Measurements from ENCODE around the gene TP53AIP1. TPM values are rescaled to one million over a fixed set of nuclear protein-coding genes. Genes with fewer than 3 reads are reported as not detected.

The TP53AIP1 gene
- polyA plus RNA-seq, 2 of the 4 experiments (the other 2 are of a cell fraction) = 0.03 to 0.08 TPM

GRCh38 chr11:128886406-128887124 is 56.1 kb downstream of the TP53AIP1 start:
- H3K4me2 ChIP-seq = no peak overlapping the region
- TF ChIP-seq CEBPB (IDR thresholded peaks at IDR 0.05) (no peak), E2F6 (IDR thresholded peaks at IDR 0.05; ENCODE audit: borderline replicate concordance, low read depth) (no peak), BCL3 (IDR thresholded peaks at IDR 0.05) (no peak), RAD21 (conservative IDR thresholded peaks at IDR 0.05 in 1 of 2, IDR thresholded peaks at IDR 0.05 in 1 of 2) (peak in 1 of 2 experiments; percentile 35; a peak in 2 of 5 replicates)
- 21% methylated on average over 5 of the region's 5 CpGs for WGBS (ENCODE audit: missing lambda C conversion rate)
- H3K27ac ChIP-seq = no peak overlapping the region
- DNase-seq (ENCODE audit: low read depth in 1 of 2, low spot score in 1 of 2) (peak in 1 of 2 experiments; percentile 24), FAIRE-seq (no peak), ATAC-seq (peak; percentile 45 to 65; a peak in 4 of 6 replicates)
- no peaks in the 10 kb centered on the region for H3K4me1 ChIP-seq
- POLR2A ChIA-PET = interaction anchor here (0.7 kb wide), 1 partner anchor 20 kb away, joined by 3 read pairs; no protein-coding TSS in a partner anchor
- CTCF ChIA-PET = interaction anchor here (0.6 to 5.2 kb wide), 13 partner anchors 12 to 563 kb away, joined by 3 to 123 read pairs (median 5); no protein-coding TSS in a partner anchor
- H3K9me3 ChIP-seq = no peaks in the 10 kb centered on the region
- no peak overlapping the region for H3K4me3 ChIP-seq

Other genes with a start within 250 kb of the TP53AIP1 start
- 0.11 TPM in 1 of 2 replicates, not detected in the other for gene FLI1, start 248.8 kb downstream of the TP53AIP1 start, polyA plus RNA-seq (2011; rRNA removed)
- 0.07 to 0.25 TPM (median 0.12 TPM) in 3 replicates for gene FLI1, start 248.8 kb downstream of the TP53AIP1 start, polyA plus RNA-seq (2017; fragmentation: RNase III; extraction: RNeasy Plus Mini Kit Qiagen cat#74134 plus additional on column Dnase treatment)
- 0.12 and 0.20 TPM in 2 replicates for gene KCNJ1, start 75.6 kb downstream of the TP53AIP1 start, polyA plus RNA-seq (2011; rRNA removed)
- gene KCNJ1, start 75.6 kb downstream of the TP53AIP1 start, polyA plus RNA-seq (2017; fragmentation: RNase III; extraction: RNeasy Plus Mini Kit Qiagen cat#74134 plus additional on column Dnase treatment) = 0.03 TPM in 1 of 3 replicates, not detected in the others
- gene KCNJ5, start 51.5 kb downstream of the TP53AIP1 start, polyA plus RNA-seq (2011; rRNA removed) = 0.01 and 0.04 TPM in 2 replicates
- gene KCNJ5, start 51.5 kb downstream of the TP53AIP1 start, polyA plus RNA-seq (2017; fragmentation: RNase III; extraction: RNeasy Plus Mini Kit Qiagen cat#74134 plus additional on column Dnase treatment) = 0.04 to 0.09 TPM in 2 of 3 replicates, not detected in the other
- 9.0 and 13.2 TPM in 2 replicates for gene ARHGAP32, start 249.5 kb upstream of the TP53AIP1 start, polyA plus RNA-seq (2011; rRNA removed)
- 3.5 to 4.4 TPM (median 4.3 TPM) in 3 replicates for gene ARHGAP32, start 249.5 kb upstream of the TP53AIP1 start, polyA plus RNA-seq (2017; fragmentation: RNase III; extraction: RNeasy Plus Mini Kit Qiagen cat#74134 plus additional on column Dnase treatment)

Measured in A549 (cell line).